HG02642 (cell line): ENCODE data around the gene TP53BP1.

Experiments used
- ATAC-seq: cut with Tn5 transposase; IDR thresholded peaks from one replicate; pipeline ENCODE4 v1.9.1; 2021; ENCODE audit warnings: mild to moderate bottlenecking; ENCODE audit not compliant: unreplicated experiment, poor library complexity

TP53BP1 gene

GRCh38 chr15:43519196-43519595, 26.2 kb upstream of the TP53BP1 start:
- ATAC-seq: no peak

GRCh38 chr15:43518197-43518761, 25.3 kb upstream of the TP53BP1 start:
- ATAC-seq: no peak

GRCh38 chr15:43517354-43518196, 24.6 kb upstream of the TP53BP1 start, which contains the start of gene MAP1A:
TSS of gene MAP1A (plus strand) at chr15:43517608. CDS start at chr15:43521474, 3,866 bp downstream.
- ATAC-seq: no peak

GRCh38 chr15:43516801-43517353, 23.9 kb upstream of the TP53BP1 start:
- ATAC-seq: no peak

GRCh38 chr15:43516185-43516584, 23.2 kb upstream of the TP53BP1 start:
- ATAC-seq: no peak

GRCh38 chr15:43515741-43516140, 22.8 kb upstream of the TP53BP1 start:
- ATAC-seq: no peak

GRCh38 chr15:43514241-43515057, 21.5 kb upstream of the TP53BP1 start:
- ATAC-seq: no peak

GRCh38 chr15:43513550-43513949, 20.6 kb upstream of the TP53BP1 start:
- no peak for ATAC-seq

GRCh38 chr15:43511012-43511885, 18.3 kb upstream of the TP53BP1 start:
- no peak for ATAC-seq

GRCh38 chr15:43510200-43511011, 17.4 kb upstream of the TP53BP1 start:
- peak; percentile 98 for ATAC-seq

GRCh38 chr15:43509660-43510199, 16.8 kb upstream of the TP53BP1 start:
- no peak for ATAC-seq

- no peak for ATAC-seq
Measured at GRCh38 chr15:43508991-43509659, 16.2 kb upstream of the TP53BP1 start.

- ATAC-seq: no peak
Measured at GRCh38 chr15:43508421-43508820, 15.5 kb upstream of the TP53BP1 start.

GRCh38 chr15:43505738-43506137, 12.8 kb upstream of the TP53BP1 start:
- no peak for ATAC-seq

GRCh38 chr15:43499635-43500034, 6.7 kb upstream of the TP53BP1 start:
- no peak for ATAC-seq

- ATAC-seq: no peak
Measured at GRCh38 chr15:43498990-43499389, 6.0 kb upstream of the TP53BP1 start.

- ATAC-seq: no peak
Measured at GRCh38 chr15:43493703-43494472, 932 bp upstream of the TP53BP1 start.
